Measurements from ENCODE around the gene TMEM209. TPM values are rescaled to one million over a fixed set of nuclear protein-coding genes. Genes with fewer than 3 reads are reported as not detected.

Gene TMEM209
- total RNA-seq, 1 experiment from 2014 or later = 21.0 TPM

GRCh38 chr7:130133029-130133782 is 72.0 kb downstream of the TMEM209 start:
- H3K4me1 Mint-ChIP-seq = peaks cover 17% of the 10 kb centered on the region
- ATAC-seq (no peak), DNase-seq (ENCODE audit: low spot score) (no peak)
- H3K27me3 Mint-ChIP-seq (ENCODE audit: low read depth) = no peaks in the 10 kb centered on the region
- no peaks in the 10 kb centered on the region for H3K9me3 Mint-ChIP-seq
- TF ChIP-seq ZNF671 (CRISPR knock-in tag; IDR thresholded peaks at IDR 0.05) (no peak), ZSCAN18 (CRISPR knock-in tag; IDR thresholded peaks at IDR 0.05) (no peak), MXD4 (CRISPR knock-in tag; IDR thresholded peaks at IDR 0.05; ENCODE audit: borderline replicate concordance) (no peak), IRF1 (CRISPR knock-in tag; IDR thresholded peaks at IDR 0.05) (no peak), OVOL2 (CRISPR knock-in tag; IDR thresholded peaks at IDR 0.05; ENCODE audit: borderline replicate concordance) (no peak), KAT7 (CRISPR knock-in tag; IDR thresholded peaks at IDR 0.05; ENCODE audit: borderline replicate concordance) (no peak), SP1 (CRISPR knock-in tag; conservative IDR thresholded peaks at IDR 0.05) (no peak), RORB (CRISPR knock-in tag; IDR thresholded peaks at IDR 0.05) (no peak), ZNF232 (CRISPR knock-in tag; IDR thresholded peaks at IDR 0.05) (no peak), ATF3 (CRISPR knock-in tag; conservative IDR thresholded peaks at IDR 0.05) (no peak), CREM (CRISPR knock-in tag; IDR thresholded peaks at IDR 0.05) (no peak), NFATC4 (CRISPR knock-in tag; IDR thresholded peaks at IDR 0.05) (no peak), HMGA2 (CRISPR knock-in tag; IDR thresholded peaks at IDR 0.05) (no peak), ATF6 (CRISPR knock-in tag; IDR thresholded peaks at IDR 0.05) (no peak), ZBTB21 (CRISPR knock-in tag; IDR thresholded peaks at IDR 0.05; ENCODE audit: borderline replicate concordance) (no peak)
- TF ChIP-seq, protein P1, sequence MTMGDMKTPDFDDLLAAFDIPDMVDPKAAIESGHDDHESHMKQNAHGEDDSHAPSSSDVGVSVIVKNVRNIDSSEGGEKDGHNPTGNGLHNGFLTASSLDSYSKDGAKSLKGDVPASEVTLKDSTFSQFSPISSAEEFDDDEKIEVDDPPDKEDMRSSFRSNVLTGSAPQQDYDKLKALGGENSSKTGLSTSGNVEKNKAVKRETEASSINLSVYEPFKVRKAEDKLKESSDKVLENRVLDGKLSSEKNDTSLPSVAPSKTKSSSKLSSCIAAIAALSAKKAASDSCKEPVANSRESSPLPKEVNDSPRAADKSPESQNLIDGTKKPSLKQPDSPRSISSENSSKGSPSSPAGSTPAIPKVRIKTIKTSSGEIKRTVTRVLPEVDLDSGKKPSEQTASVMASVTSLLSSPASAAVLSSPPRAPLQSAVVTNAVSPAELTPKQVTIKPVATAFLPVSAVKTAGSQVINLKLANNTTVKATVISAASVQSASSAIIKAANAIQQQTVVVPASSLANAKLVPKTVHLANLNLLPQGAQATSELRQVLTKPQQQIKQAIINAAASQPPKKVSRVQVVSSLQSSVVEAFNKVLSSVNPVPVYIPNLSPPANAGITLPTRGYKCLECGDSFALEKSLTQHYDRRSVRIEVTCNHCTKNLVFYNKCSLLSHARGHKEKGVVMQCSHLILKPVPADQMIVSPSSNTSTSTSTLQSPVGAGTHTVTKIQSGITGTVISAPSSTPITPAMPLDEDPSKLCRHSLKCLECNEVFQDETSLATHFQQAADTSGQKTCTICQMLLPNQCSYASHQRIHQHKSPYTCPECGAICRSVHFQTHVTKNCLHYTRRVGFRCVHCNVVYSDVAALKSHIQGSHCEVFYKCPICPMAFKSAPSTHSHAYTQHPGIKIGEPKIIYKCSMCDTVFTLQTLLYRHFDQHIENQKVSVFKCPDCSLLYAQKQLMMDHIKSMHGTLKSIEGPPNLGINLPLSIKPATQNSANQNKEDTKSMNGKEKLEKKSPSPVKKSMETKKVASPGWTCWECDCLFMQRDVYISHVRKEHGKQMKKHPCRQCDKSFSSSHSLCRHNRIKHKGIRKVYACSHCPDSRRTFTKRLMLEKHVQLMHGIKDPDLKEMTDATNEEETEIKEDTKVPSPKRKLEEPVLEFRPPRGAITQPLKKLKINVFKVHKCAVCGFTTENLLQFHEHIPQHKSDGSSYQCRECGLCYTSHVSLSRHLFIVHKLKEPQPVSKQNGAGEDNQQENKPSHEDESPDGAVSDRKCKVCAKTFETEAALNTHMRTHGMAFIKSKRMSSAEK (CRISPR knock-in tag; IDR thresholded peaks at IDR 0.05; ENCODE audit: borderline replicate concordance) = no peak
- TF ChIP-seq, protein P2, sequence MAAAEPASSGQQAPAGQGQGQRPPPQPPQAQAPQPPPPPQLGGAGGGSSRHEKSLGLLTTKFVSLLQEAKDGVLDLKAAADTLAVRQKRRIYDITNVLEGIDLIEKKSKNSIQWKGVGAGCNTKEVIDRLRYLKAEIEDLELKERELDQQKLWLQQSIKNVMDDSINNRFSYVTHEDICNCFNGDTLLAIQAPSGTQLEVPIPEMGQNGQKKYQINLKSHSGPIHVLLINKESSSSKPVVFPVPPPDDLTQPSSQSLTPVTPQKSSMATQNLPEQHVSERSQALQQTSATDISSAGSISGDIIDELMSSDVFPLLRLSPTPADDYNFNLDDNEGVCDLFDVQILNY (CRISPR knock-in tag; IDR thresholded peaks at IDR 0.05) = no peak
- TF ChIP-seq, protein P3, sequence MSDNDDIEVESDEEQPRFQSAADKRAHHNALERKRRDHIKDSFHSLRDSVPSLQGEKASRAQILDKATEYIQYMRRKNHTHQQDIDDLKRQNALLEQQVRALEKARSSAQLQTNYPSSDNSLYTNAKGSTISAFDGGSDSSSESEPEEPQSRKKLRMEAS (CRISPR knock-in tag; IDR thresholded peaks at IDR 0.05) = no peak
- TF ChIP-seq, protein P4, sequence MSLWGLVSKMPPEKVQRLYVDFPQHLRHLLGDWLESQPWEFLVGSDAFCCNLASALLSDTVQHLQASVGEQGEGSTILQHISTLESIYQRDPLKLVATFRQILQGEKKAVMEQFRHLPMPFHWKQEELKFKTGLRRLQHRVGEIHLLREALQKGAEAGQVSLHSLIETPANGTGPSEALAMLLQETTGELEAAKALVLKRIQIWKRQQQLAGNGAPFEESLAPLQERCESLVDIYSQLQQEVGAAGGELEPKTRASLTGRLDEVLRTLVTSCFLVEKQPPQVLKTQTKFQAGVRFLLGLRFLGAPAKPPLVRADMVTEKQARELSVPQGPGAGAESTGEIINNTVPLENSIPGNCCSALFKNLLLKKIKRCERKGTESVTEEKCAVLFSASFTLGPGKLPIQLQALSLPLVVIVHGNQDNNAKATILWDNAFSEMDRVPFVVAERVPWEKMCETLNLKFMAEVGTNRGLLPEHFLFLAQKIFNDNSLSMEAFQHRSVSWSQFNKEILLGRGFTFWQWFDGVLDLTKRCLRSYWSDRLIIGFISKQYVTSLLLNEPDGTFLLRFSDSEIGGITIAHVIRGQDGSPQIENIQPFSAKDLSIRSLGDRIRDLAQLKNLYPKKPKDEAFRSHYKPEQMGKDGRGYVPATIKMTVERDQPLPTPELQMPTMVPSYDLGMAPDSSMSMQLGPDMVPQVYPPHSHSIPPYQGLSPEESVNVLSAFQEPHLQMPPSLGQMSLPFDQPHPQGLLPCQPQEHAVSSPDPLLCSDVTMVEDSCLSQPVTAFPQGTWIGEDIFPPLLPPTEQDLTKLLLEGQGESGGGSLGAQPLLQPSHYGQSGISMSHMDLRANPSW (CRISPR knock-in tag; conservative IDR thresholded peaks at IDR 0.05; ENCODE audit: low read depth) = no peak
- TF ChIP-seq, protein P5, sequence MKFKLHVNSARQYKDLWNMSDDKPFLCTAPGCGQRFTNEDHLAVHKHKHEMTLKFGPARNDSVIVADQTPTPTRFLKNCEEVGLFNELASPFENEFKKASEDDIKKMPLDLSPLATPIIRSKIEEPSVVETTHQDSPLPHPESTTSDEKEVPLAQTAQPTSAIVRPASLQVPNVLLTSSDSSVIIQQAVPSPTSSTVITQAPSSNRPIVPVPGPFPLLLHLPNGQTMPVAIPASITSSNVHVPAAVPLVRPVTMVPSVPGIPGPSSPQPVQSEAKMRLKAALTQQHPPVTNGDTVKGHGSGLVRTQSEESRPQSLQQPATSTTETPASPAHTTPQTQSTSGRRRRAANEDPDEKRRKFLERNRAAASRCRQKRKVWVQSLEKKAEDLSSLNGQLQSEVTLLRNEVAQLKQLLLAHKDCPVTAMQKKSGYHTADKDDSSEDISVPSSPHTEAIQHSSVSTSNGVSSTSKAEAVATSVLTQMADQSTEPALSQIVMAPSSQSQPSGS (CRISPR knock-in tag; IDR thresholded peaks at IDR 0.05; ENCODE audit: borderline replicate concordance, low read depth) = no peak
- H3K36me3 Mint-ChIP-seq = peaks cover 18% of the 10 kb centered on the region
- ChIA-PET POLR2A (interaction anchor here (0.6 to 1.7 kb wide), 2 partner anchors 63 to 379 kb away, joined by 3 read pairs; partner anchors contain the start of gene KLHDC10), CTCF (interaction anchor here (1.4 to 1.8 kb wide), 2 partner anchors 61 to 63 kb away, joined by 3 to 8 read pairs; partner anchors contain the start of gene KLHDC10)
- H3K4me3 Mint-ChIP-seq = no peak overlapping the region
- no peak overlapping the region for H3K27ac Mint-ChIP-seq
